Measurements from ENCODE around the gene NBEAL2. TPM values are rescaled to one million over a fixed set of nuclear protein-coding genes. Genes with fewer than 3 reads are reported as not detected.

Gene NBEAL2
- total RNA-seq, 1 experiment from 2014 or later, result 15.7 TPM

GRCh38 chr3:46965151-46965550 is 14.3 kb upstream of the NBEAL2 start:
- Histone ChIP-seq H3K27ac (ENCODE audit: low read depth, low read length, poor library complexity, severe bottlenecking) (no peak overlapping the region), H3K4me3 (ENCODE audit: low read depth, low read length, poor library complexity, severe bottlenecking) (no peak overlapping the region), H3K27me3 (replicated peaks; ENCODE audit: insufficient read depth, low read depth, low read length, poor library complexity) (no peaks in the 10 kb centered on the region), H3K9me3 (ENCODE audit: low read depth, low read length, poor library complexity, severe bottlenecking) (no peaks in the 10 kb centered on the region), H3K4me1 (ENCODE audit: insufficient read depth, low read length, poor library complexity, severe bottlenecking) (no peaks in the 10 kb centered on the region), H3K36me3 (ENCODE audit: insufficient read depth, low read length, poor library complexity, severe bottlenecking) (no peaks in the 10 kb centered on the region)
- CTCF ChIA-PET, result no interaction called here
- intact Hi-C loops (cut with micrococcal nuclease; ENCODE audit: unreplicated experiment), result no loop called here
- POLR2A ChIA-PET (ENCODE audit: low non-redundant PET), result no interaction called here
- DNase-seq (ENCODE audit: low spot score), result no peak
- BruUV-seq (replicated peaks), result no TSS peak
- no peak for TF ChIP-seq CTCF (conservative IDR thresholded peaks at IDR 0.05; ENCODE audit: low read depth, low read length)
- TF ChIP-seq EZH2 (IDR thresholded peaks at IDR 0.05; ENCODE audit: borderline replicate concordance, low read depth, low read length, poor library complexity, severe bottlenecking), result no peak

- DNase-seq (ENCODE audit: low spot score), result no peak
- ChIA-PET POLR2A (ENCODE audit: low non-redundant PET) (no interaction called here), CTCF (no interaction called here)
- H3K4me3 ChIP-seq (ENCODE audit: low read depth, low read length, poor library complexity, severe bottlenecking), result no peak overlapping the region
- H3K9me3 ChIP-seq (ENCODE audit: low read depth, low read length, poor library complexity, severe bottlenecking), result no peaks in the 10 kb centered on the region
- intact Hi-C loops (cut with micrococcal nuclease; ENCODE audit: unreplicated experiment), result no loop called here
- H3K36me3 ChIP-seq (ENCODE audit: insufficient read depth, low read length, poor library complexity, severe bottlenecking), result no peaks in the 10 kb centered on the region
- no peaks in the 10 kb centered on the region for H3K27me3 ChIP-seq (replicated peaks; ENCODE audit: insufficient read depth, low read depth, low read length, poor library complexity)
- H3K4me1 ChIP-seq (ENCODE audit: insufficient read depth, low read length, poor library complexity, severe bottlenecking), result no peaks in the 10 kb centered on the region
- no peak overlapping the region for H3K27ac ChIP-seq (ENCODE audit: low read depth, low read length, poor library complexity, severe bottlenecking)
- BruUV-seq (replicated peaks), result no TSS peak
- TF ChIP-seq EZH2 (IDR thresholded peaks at IDR 0.05; ENCODE audit: borderline replicate concordance, low read depth, low read length, poor library complexity, severe bottlenecking) (no peak), CTCF (conservative IDR thresholded peaks at IDR 0.05; ENCODE audit: low read depth, low read length) (no peak)
These were observed 12.7 kb upstream of the NBEAL2 start for GRCh38 chr3:46966811-46967210.

- DNase-seq (ENCODE audit: low spot score), result no peak
- no peak for TF ChIP-seq EZH2 (IDR thresholded peaks at IDR 0.05; ENCODE audit: borderline replicate concordance, low read depth, low read length, poor library complexity, severe bottlenecking)
- no peak for TF ChIP-seq CTCF (conservative IDR thresholded peaks at IDR 0.05; ENCODE audit: low read depth, low read length)
- ChIA-PET CTCF (no interaction called here), POLR2A (ENCODE audit: low non-redundant PET) (interaction anchor here (0.6 kb wide), 1 partner anchor 8 kb away, joined by 4 read pairs; no protein-coding TSS in a partner anchor)
- BruUV-seq (replicated peaks), result no TSS peak
- H3K4me3 ChIP-seq (ENCODE audit: low read depth, low read length, poor library complexity, severe bottlenecking), result no peak overlapping the region
- intact Hi-C loops (cut with micrococcal nuclease; ENCODE audit: unreplicated experiment), result no loop called here
- H3K36me3 ChIP-seq (ENCODE audit: insufficient read depth, low read length, poor library complexity, severe bottlenecking), result no peaks in the 10 kb centered on the region
- H3K27me3 ChIP-seq (replicated peaks; ENCODE audit: insufficient read depth, low read depth, low read length, poor library complexity), result no peaks in the 10 kb centered on the region
- H3K4me1 ChIP-seq (ENCODE audit: insufficient read depth, low read length, poor library complexity, severe bottlenecking), result no peaks in the 10 kb centered on the region
- no peaks in the 10 kb centered on the region for H3K9me3 ChIP-seq (ENCODE audit: low read depth, low read length, poor library complexity, severe bottlenecking)
- H3K27ac ChIP-seq (ENCODE audit: low read depth, low read length, poor library complexity, severe bottlenecking), result no peak overlapping the region
These were observed 10.6 kb upstream of the NBEAL2 start for GRCh38 chr3:46968783-46969428.

Measured in A673 (cell line).